Esophagus squamous epithelium (tissue), 5 donors: Measurements from ENCODE around the gene SH2D2A. TPM values are rescaled to one million over a fixed set of nuclear protein-coding genes. Genes with fewer than 3 reads are reported as not detected.

Source experiments
- DNase-seq: peaks from one replicate; lab custom pipeline; 2025; lab: John Stamatoyannopoulos, UW
- H3K27ac ChIP-seq, 4 donors: fragments of 200-600 bp; sonication (generic); one replicate each; pipeline ENCODE4 v1.5.1; 2016 to 2019; ENCODE audit warnings: mild to moderate bottlenecking in 1 of 4
- H3K27me3 ChIP-seq, 4 donors: fragments of 200-600 bp; sonication (generic); 1 replicate in 3 of 4; 2 replicates in 1 of 4; pipeline versions ENCODE4 v1.5.1 to v1.6.0; 2017 to 2021; ENCODE audit warnings: antibody characterized with exemption in 1 of 4
- H3K36me3 ChIP-seq, 3 donors: fragments of 200-600 bp; sonication (generic); one replicate each; pipeline ENCODE4 v1.5.1; 2016 to 2019
- H3K4me1 ChIP-seq, 3 donors: fragments of 200-600 bp; sonication (generic); one replicate each; pipeline ENCODE4 v1.5.1; 2017 to 2019
- H3K4me3 ChIP-seq, 4 donors: fragments of 200-600 bp; sonication (generic); 1 replicate in 3 of 4; 2 replicates in 1 of 4; pipeline ENCODE4 v1.5.1; 2016 to 2019; ENCODE audit warnings: mild to moderate bottlenecking in 2 of 4, moderate library complexity in 1 of 4
- H3K9me3 ChIP-seq, 3 donors: fragments of 200-600 bp; sonication (generic); one replicate each; pipeline ENCODE4 v1.5.1; 2016 to 2019
- POLR2A ChIP-seq, 4 donors: fragments of 450-650 bp; IDR thresholded peaks; one replicate each; pipeline ENCODE4 v1.6.1; 2017; ENCODE audit warnings: antibody characterized with exemption in 4 of 4, mild to moderate bottlenecking in 4 of 4, moderate library complexity in 3 of 4
- WGBS, 2 donors: methylation state at CpG; one replicate each; pipeline ENCODE4 v1.1.5; 2018; 5-methylcytosine and 5-hydroxymethylcytosine counted together
- intact Hi-C: fragments of 100-400 bp; cut with DNase I; formaldehyde crosslinking; loops from one replicate; pipeline ENCODE4 v1.15.0; 2022
- total RNA-seq, 4 donors: library from RNA; depleted of rRNA; stranded (reverse); fragments of >200 nt; gene quantifications; one replicate each; pipeline ENCODE4 v1.1.0, GENCODE V29; 2016
- TF ChIP-seq, protein P1 (sequence below), 6 experiments: fragments of 450-650 bp in 4 of 6; fragments of 200-600 bp in 2 of 6; sonication (generic) in 2 of 6; IDR thresholded peaks; one replicate each; pipeline ENCODE4 v1.5.1; 2016 to 2019; ENCODE audit warnings: antibody characterized with exemption in 6 of 6, mild to moderate bottlenecking in 4 of 6, moderate library complexity in 4 of 6
- donor health status: DM: yes; HTN: yes; CAD: no.

The SH2D2A gene
- total RNA-seq, 4 donors from 2014 or later, result 0.32 to 2.0 (median 1.7) TPM; not detected in 1

DNA sequence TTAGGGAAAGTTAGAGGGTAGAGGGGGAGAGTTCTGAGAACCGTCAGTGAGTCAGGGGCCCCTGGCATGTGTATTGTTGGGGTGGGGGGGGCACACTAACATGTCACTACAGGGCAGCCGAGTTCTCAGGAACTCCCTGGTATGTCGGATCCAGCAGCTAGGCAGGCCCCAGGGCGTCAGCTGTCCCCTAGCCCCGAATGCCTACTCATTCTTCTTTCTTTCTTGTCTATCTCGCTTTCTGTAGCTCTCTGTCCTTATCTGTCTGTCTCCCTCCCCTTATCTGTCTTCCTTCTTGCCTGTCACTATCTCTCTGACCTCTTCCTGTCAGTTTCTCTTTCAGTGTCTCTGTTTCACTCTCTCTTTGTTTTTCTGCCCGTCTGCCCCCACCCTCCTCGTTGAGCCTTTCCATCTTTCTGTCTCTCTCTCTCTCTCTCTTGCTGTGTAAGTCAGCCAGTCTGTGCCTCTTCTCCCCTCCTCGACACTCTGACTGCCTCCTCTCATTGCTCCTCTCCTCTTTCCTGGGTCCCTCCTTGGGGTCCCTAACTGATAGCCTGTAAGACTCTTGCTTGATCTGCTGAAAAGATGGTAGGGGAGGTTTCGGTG, 46.5 kb upstream of the SH2D2A start:
- WGBS, 2 donors, result 37 to 46% methylated on average over 8 to 10 of the region's 10 CpGs
- Histone ChIP-seq H3K27ac (no peak overlapping the region), H3K4me1 (peaks cover 24 to 32% (median 28%) of the 10 kb centered on the region in 3 donors), H3K27me3 (peaks cover 8 to 92% (median 23%) of the 10 kb centered on the region in 4 donors), H3K9me3 (no peaks in the 10 kb centered on the region), H3K4me3 (no peak overlapping the region), H3K36me3 (no peaks in the 10 kb centered on the region)
- TF ChIP-seq POLR2A (IDR thresholded peaks at IDR 0.05), result no peak
- TF ChIP-seq, protein P1, sequence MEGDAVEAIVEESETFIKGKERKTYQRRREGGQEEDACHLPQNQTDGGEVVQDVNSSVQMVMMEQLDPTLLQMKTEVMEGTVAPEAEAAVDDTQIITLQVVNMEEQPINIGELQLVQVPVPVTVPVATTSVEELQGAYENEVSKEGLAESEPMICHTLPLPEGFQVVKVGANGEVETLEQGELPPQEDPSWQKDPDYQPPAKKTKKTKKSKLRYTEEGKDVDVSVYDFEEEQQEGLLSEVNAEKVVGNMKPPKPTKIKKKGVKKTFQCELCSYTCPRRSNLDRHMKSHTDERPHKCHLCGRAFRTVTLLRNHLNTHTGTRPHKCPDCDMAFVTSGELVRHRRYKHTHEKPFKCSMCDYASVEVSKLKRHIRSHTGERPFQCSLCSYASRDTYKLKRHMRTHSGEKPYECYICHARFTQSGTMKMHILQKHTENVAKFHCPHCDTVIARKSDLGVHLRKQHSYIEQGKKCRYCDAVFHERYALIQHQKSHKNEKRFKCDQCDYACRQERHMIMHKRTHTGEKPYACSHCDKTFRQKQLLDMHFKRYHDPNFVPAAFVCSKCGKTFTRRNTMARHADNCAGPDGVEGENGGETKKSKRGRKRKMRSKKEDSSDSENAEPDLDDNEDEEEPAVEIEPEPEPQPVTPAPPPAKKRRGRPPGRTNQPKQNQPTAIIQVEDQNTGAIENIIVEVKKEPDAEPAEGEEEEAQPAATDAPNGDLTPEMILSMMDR (IDR thresholded peaks at IDR 0.05), result no peak
- DNase-seq, result no peak
- intact Hi-C loops, result no loop called here

DNA sequence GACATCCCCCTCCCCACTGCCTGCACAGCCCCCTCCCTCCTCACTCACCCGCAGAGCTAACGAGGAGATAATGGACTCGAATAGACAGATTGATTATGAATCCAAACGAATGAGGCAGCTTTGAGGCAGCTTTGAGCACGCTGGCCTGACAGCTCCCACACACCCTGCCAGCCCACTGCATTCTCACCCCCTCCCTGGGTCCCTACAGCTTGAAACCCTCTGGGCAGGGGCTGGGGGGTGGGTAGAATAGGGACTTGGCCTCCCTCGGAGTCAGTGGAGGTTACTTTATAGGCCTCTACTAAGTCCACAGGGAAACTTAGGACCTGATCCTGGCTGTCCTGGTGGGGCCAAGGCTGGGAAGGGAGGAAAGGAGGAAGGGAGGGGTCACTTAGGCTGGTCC, 45.9 kb upstream of the SH2D2A start:
- Histone ChIP-seq H3K27me3 (peaks cover 8 to 94% (median 23%) of the 10 kb centered on the region in 4 donors), H3K36me3 (no peaks in the 10 kb centered on the region), H3K27ac (no peak overlapping the region), H3K9me3 (no peaks in the 10 kb centered on the region), H3K4me3 (no peak overlapping the region), H3K4me1 (peaks cover 24 to 32% (median 28%) of the 10 kb centered on the region in 3 donors)
- intact Hi-C loops, result no loop called here
- WGBS, 2 donors, result 79 to 93% methylated on average over 3 to 4 of the region's 6 CpGs
- DNase-seq, result no peak
- no peak for TF ChIP-seq POLR2A (IDR thresholded peaks at IDR 0.05)
- TF ChIP-seq, protein P1 (IDR thresholded peaks at IDR 0.05), result no peak

DNA sequence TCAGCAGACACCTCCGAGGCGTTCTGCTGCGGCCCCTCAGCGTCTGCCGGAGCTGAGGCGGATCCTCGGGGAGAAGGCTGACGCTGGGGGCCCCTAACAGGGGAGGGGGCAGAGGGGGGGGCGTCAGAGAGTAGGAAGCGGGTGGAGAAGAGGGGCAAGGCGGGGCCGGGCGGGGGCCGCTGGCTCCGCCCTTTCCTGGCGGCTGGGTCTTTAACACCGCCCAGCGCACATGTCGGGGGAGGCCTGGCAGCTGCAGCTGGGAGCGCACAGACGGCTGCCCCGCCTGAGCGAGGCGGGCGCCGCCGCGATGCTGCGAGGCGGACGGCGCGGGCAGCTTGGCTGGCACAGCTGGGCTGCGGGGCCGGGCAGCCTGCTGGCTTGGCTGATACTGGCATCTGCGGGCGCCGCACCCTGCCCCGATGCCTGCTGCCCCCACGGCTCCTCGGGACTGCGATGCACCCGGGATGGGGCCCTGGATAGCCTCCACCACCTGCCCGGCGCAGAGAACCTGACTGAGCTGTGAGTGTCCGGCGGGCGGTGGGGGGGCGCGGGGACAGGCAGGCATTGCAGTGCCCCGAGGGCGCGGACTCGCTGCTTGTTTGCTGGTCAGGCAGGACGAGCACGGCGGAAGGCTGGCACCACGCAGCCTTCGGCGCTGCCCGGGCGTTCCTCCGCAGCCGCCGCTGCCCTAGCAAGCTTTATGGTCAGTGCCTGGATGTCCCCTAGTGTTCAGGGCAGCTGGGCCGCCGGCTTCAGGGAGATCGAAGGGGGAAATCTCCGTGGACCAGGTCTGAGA, 44.2 kb upstream of the SH2D2A start, which contains the start of gene NTRK1:
Gene NTRK1 (plus strand): TSS at position 238 of the 796 bp plus-strand sequence. CDS start 70 bp downstream, at position 308.
- Histone ChIP-seq H3K27ac (no peak within 1 kb of the TSS), H3K27me3 (peaks cover 8 to 96% (median 23%) of the 10 kb centered on the region in 4 donors), H3K4me1 (peaks cover 24 to 32% (median 28%) of the 10 kb centered on the region in 3 donors), H3K36me3 (no peaks in the 10 kb centered on the region), H3K9me3 (no peaks in the 10 kb centered on the region), H3K4me3 (peak within 1 kb of the TSS; percentile 4 to 61 (median 30))
- intact Hi-C loops, result no loop called here
- TF ChIP-seq POLR2A (IDR thresholded peaks at IDR 0.05), result no peak
- TF ChIP-seq, protein P1 (IDR thresholded peaks at IDR 0.05), result no peak
- 25% methylated on average over 4 of the region's 69 CpGs; no CpG with 5 or more reads in 1 of the 2 donors for WGBS, 2 donors
- no peak for DNase-seq

DNA sequence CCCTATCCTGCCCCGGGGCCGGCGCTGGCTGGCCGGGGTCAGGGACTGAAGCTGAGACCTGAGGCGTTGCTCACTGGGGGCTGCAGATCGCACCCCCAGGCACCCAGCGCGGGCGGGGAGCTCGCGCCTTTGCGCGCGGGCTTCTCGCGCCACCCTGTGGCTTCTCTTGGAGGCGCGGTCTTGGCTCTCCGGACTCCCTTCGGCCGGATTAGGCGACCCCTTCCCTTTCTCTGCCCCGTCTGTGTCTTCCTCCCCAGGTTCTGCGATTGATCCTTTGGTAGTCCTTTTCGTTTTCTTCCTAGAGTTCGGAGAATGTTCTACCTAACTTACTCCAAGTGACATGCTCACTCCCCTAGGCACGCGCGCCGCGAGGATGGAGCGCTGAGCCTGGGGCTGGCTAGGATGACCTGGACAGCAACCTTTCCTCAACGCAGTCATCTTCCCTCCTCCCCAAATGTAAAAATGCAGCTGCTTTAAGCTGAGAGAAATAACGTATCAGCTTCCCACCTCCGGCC, 43.5 kb upstream of the SH2D2A start:
- WGBS, 2 donors, result 1% methylated on average over 8 to 28 of the region's 35 CpGs
- no peak for DNase-seq
- TF ChIP-seq, protein P1 (IDR thresholded peaks at IDR 0.05), result peak; percentile 55 to 80 (median 73)
- TF ChIP-seq POLR2A (IDR thresholded peaks at IDR 0.05), result no peak
- no peak overlapping the region for H3K27ac ChIP-seq
- no peaks in the 10 kb centered on the region for H3K9me3 ChIP-seq
- peaks cover 24 to 32% (median 28%) of the 10 kb centered on the region in 3 donors for H3K4me1 ChIP-seq
- peaks cover 8 to 90% (median 23%) of the 10 kb centered on the region in 4 donors for H3K27me3 ChIP-seq
- peak overlapping the region; percentile 4 to 61 (median 30) for H3K4me3 ChIP-seq
- intact Hi-C loops, result no loop called here
- H3K36me3 ChIP-seq, result no peaks in the 10 kb centered on the region
